Measurements from ENCODE around the gene MCOLN2. TPM values are rescaled to one million over a fixed set of nuclear protein-coding genes. Genes with fewer than 3 reads are reported as not detected.

MCOLN2 gene
- total RNA-seq, 1 donor from 2014 or later, result not detected

- DNase-seq, result no peak
These were observed 11.5 kb downstream of the MCOLN2 start for GRCh38 chr1:84985365-84985764.

DNA sequence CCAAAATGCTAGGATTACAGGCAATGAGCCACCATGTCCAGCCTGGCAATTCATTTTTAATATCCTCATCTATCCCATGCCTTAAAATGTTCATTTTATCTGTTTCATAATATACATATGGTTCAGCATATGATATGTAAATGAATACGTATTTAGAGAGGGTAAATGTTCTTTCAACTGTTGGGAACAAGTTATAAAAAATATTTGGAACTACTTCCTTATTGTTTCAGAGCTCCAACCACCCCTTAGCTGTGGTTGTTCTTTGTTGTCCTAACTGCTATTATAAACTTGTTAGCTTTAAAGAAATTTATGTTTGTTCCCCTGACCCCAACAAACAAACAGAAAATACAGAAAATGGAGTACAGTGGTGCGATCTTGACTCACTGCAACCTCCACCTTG lies 14.5 kb downstream of the MCOLN2 start:
- no peak for DNase-seq

DNA sequence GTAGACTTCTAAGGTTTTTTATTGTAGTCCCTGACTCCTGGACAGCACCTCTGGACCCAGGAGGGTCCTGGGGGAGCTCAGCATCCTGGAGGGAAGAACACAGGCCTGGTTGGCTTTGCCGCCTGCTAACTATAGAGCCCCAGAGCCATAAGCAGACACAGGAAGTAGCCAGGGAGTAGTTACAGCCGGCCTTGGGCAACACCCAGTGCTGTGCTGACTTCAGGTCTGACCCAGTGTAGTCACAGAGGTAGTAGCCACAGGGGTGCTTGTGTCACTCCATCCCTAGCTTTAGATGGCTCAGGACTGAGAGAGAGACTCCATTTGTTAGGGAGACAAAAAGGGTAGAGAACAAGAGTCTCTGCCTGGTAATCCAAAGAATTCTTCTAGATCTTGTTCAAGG lies 21.9 kb downstream of the MCOLN2 start:
- DNase-seq, result no peak

DNA sequence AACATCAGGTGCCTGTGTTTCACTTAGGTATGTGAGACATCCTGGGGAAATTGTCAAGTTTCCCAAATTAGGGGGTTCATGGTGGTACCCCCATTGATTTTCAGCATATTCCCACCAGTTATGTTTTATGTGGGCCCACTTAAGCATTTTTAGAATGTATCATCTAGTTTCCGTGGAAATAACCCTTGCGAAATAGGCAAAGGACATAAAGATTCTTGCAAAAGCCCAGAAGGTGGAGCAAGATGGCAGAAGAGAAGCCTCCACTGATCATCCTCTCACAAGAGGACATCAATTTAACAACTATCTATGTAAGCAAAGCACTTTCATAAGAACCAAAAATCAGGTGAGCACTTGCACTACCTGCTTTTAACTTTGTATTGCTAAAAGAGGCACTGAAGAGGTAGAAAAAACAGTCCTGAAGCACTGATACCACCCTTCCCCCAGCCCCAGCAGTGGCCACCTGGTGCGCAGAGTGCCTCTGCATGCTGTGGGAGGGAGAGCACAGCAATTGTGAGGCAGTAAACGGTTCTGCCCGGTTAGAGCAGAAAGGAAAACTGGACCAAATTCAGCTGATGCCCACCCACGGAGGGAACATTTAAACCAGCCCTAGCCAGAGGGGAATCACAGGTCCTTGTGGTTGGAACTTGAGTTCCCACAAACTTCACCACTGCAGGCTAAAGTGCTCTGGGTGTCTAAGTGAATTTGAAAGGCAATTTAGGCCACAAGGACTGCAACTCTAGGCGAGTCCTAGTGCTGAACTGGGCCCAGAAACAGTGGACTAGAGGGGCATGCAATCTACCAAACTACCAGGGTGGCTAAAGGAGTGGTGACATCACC lies 23.2 kb downstream of the MCOLN2 start:
- DNase-seq, result no peak

GRCh38 chr1:84972377-84972987 lies 24.4 kb downstream of the MCOLN2 start:
- DNase-seq, result no peak

- DNase-seq, result no peak
These were observed 25.0 kb downstream of the MCOLN2 start for GRCh38 chr1:84971957-84972356.

- DNase-seq, result no peak
These were observed 27.2 kb downstream of the MCOLN2 start for GRCh38 chr1:84969489-84970250.

- DNase-seq, result no peak
These were observed 28.0 kb downstream of the MCOLN2 start for GRCh38 chr1:84968865-84969264.

DNA sequence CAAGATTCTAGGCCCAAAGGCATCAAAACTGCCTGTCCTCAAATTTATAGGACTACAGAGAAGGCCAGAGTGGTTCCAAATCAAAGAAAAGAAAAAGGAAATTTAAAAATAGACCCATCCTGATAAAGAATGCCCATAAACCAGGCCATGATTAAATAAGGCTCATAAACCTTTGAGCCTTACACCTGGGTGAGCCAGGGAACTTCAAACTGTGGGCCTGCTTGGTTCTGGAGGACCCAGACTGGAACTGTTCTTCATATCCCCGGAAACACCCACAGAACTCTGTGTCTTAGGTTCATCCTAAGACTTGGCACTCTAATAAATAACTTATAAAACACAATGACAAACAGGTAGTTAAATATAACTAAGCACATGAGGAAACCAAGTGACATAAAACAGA lies 28.8 kb downstream of the MCOLN2 start:
- DNase-seq, result no peak

DNA sequence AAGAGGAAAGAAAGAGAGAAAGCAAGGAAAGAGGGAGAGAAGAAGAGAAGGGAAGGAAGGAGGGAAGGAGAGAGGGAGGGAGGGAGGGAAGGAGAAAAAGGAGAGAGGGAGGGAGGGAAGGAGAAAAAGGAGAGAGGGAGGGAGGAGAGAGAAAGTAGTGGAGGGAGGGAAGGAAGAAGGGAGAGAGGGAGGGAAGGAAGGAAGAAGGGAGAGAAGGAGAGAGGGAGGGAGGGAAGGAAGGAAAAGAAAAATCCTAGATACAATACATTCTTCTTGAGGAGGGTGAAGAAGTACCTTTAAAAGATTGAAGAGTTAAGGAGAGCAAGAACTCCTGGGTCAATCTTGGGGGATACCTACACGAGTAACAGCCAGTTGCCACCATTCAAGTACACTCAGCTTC lies 29.2 kb downstream of the MCOLN2 start:
- DNase-seq, result no peak

DNA sequence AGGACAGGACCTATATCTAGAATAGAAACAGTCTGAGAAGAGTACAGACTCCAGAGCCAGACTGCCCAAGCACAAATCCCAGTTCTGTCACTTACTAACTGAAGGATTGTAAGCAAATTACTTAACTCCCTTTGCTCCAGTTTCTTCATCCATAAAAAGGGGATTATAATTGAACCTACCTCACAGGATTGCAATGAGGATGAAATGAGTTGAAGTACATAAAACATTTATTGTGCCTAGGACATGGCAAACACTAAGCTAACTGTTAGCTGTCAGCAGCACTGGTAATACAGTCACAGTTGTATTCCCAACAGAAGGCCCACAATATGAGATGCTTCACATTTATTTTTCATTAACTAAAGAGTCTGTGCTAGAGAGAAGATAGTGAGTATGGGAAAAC lies 33.9 kb downstream of the MCOLN2 start:
- no peak for DNase-seq

DNA sequence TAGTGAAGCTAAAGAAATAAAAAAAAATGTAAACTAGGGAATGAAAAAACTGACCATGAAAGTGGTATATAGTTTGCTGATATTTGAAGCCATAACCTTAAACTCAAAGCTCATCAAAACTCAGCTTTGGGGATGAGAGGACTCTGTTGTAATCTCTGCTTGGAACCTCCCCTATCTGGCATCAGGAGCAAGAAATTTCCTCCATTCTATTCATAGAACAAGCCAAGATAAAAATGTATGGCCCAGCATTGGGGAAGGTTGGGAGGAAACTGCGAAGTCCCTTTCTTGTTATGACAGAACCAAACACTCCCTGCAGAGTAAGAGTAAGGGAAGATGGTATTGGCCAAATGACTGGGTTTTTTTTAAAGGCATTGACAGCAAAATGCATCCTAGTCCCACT lies 35.6 kb downstream of the MCOLN2 start:
- DNase-seq, result no peak

DNA sequence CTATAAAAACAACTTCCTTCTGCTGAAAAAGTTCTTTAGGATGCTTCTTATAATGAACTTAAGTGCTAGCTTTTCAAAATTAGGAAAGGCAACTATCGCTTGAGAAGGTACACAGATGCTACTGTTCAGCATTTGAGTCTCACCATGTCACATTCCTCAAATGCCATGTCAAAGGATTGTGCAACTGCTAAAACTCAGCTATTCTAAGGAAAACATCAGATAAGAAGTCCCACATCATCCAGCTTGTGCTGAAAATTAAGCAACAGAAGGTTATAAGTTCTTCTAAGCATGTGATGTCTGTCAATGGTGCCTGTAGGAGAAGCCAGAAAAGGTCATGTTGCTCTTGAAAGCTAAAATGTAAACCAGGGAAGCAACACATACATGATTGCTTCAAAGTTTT lies 36.5 kb downstream of the MCOLN2 start:
- DNase-seq, result no peak

DNA sequence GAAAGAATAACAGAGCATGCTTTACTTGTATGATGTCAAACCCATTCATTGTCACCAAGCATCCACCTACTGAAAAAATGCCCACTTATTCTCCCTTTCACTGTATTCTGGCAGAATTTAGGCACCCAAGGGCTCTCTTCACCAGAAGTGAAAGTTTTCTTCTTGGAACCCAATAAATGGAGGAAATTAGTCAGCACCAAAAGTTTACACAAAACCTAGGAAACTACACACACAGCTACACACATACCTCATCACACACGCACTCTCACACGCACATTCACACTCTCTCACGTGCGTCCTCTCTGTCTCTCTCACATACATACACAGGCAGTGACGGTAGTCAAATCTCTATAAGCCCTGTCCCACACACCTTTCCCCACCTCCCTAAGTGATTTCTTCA lies 37.6 kb downstream of the MCOLN2 start:
- no peak for DNase-seq

GRCh38 chr1:84957966-84958365 lies 38.9 kb downstream of the MCOLN2 start:
- DNase-seq, result no peak

DNA sequence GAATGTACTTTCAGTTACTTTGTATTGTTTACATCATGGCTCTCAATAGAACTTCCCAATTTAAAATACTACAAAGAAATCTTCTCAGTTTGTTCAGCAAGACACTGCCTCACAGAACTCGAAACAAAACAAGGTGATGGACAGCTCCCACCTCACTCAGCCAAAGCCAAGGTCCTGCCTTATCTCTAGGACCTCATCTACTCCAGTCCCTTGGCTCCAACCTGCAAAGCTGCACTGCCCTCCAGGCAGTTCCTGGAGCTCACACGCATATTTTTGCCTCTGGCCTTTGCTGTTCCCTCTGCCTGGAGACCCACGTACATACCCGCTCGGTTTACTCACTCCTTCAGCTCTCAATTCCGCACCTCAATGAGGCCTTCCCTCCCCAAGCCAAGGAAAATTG lies 40.3 kb downstream of the MCOLN2 start:
- DNase-seq, result no peak

- DNase-seq, result no peak
These were observed 40.8 kb downstream of the MCOLN2 start for GRCh38 chr1:84956097-84956496.

- DNase-seq, result no peak
These were observed 47.2 kb downstream of the MCOLN2 start for GRCh38 chr1:84949664-84950063.

- DNase-seq, result no peak
These were observed 49.1 kb downstream of the MCOLN2 start for GRCh38 chr1:84947536-84948410.

GRCh38 chr1:84946631-84947030 lies 50.3 kb downstream of the MCOLN2 start:
- DNase-seq, result no peak

DNA sequence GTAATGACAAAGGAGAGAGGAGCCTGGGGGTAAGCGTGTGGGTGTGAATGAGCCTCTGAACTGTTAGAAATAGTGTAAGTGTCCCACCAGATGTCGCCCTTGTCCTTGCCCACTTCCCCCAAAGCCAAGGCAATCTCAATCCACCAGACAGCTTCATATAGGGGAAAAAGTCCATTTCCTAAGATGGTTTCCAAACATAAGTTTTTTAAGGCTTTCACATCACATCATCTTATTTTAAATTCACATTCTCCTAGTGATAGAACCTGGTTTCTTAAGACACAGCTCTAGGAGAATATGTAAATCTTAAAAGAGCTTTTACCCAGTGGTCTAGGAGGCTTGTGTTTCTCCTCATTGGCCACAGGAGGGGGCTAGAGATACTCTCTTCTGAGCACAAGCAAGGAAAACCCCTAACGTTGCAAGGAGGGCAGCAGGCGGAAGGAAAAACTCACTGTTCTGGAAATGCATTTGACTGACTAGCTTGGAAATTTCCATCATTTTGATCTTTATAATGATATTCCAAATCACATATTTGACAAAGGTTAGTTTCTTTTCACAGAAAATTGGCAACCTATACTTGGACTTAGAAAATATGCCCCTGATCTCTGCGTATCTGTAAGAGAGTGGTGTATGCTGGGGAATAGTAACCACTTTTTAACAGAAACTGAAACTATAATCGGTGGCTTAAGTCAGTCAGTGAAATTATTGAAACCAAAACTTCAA lies 52.0 kb downstream of the MCOLN2 start:
- peak; percentile 97 for DNase-seq

DNA sequence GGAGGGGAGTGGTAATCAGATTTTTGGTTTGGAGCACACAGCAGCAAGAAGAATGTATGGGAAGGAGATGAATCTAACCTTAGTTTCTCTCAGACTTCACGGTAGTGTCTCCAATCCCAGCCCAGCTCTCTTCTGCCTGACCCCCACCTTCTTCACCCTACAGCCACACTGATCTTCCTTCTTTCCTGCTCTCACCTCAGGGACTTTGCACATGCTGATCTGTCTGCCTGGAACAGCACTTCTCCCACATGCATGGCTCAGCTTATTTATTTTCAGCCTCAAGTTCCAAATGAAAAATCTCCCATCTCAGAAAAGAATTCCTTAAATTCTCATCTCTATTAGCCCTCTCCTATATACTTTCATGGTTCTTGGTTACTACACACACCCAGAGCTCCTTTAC lies 55.1 kb downstream of the MCOLN2 start:
- DNase-seq, result no peak
